K562 (cell line): Measurements from ENCODE around the gene IFNGR2. TPM values are rescaled to one million over a fixed set of nuclear protein-coding genes. Genes with fewer than 3 reads are reported as not detected.

ENCODE experiments used
- ATAC-seq: fragments of 200-7000 bp; cut with Tn5 transposase; 3 replicates; pipeline ENCODE4 v1.9.1; 2020; ENCODE audit warnings: moderate library complexity
- BruUV-seq: library from RNA; stranded (reverse); fragments of 400-500 nt; replicated peaks from 2 replicates; lab custom pipeline; 2021; lab: Mats Ljungman, UMichigan
- CTCF ChIA-PET: fragments of 300-600 bp; formaldehyde crosslinking; extraction: SDS; loops from one replicate; lab custom pipeline; 2021; ENCODE audit warnings: low intra/inter-chr PET ratio; lab: Yijun Ruan, JAX
- POLR2A ChIA-PET: fragments of 300-600, 350-650 bp; sonication (Branson Sonifier 250); formaldehyde crosslinking; extraction: SDS; loops from one replicate; lab custom pipeline; 2021; ENCODE audit warnings: antibody characterized with exemption, inconsistent platforms; lab: Yijun Ruan, JAX
- DNase-seq, 4 experiments: peaks; one replicate each; pipeline versions ENCODE4 v3.0.0 to v3.0.0-alpha.2; 2011 to 2018; ENCODE audit warnings: low spot score in 3 of 4, mixed read lengths in 3 of 4; ENCODE audit errors: extremely low read depth in 1 of 4
- FAIRE-seq: peaks from 2 replicates; lab custom pipeline; 2011; peaks lifted over from hg19 to GRCh38; lab: Jason Lieb, UNC
- H2AFZ ChIP-seq: 2 replicates; pipeline ENCODE4 v1.6.0; 2011; ENCODE audit warnings: low read depth, low read length, control low read depth, inconsistent platforms
- H3K27ac ChIP-seq: fragments of 200-600 bp; 3 replicates; pipeline ENCODE4 v1.8.0; 2011; ENCODE audit warnings: low read depth, mild to moderate bottlenecking, control low read depth, inconsistent platforms, low read length, moderate library complexity, mixed read lengths; ENCODE audit errors: extremely low read depth
- H3K27me3 ChIP-seq, 2 experiments: fragments of 300-600 bp in 1 of 2; 2 replicates in 1 of 2; 3 replicates in 1 of 2; pipeline versions ENCODE4 v1.6.0 to v1.8.0; 2011; ENCODE audit warnings: inconsistent platforms in 2 of 2, low read length in 2 of 2, mild to moderate bottlenecking in 1 of 2, mixed read lengths in 1 of 2, moderate library complexity in 1 of 2; ENCODE audit not compliant: control insufficient read depth in 2 of 2, insufficient read depth in 2 of 2
- H3K36me3 ChIP-seq: fragments of 300-600 bp; 3 replicates; pipeline ENCODE4 v1.8.0; 2011; ENCODE audit warnings: mild to moderate bottlenecking, low read length, inconsistent platforms; ENCODE audit not compliant: control insufficient read depth, insufficient read depth
- H3K4me1 ChIP-seq, 2 experiments: fragments of 200-600 bp in 1 of 2; replicated peaks in 1 of 2; 2 replicates in 1 of 2; 3 replicates in 1 of 2; pipeline versions ENCODE4 v1.5.1 to v1.8.0; 2011; ENCODE audit warnings: inconsistent platforms in 2 of 2, low read length in 2 of 2, mild to moderate bottlenecking in 1 of 2, mixed read lengths in 1 of 2, moderate library complexity in 1 of 2; ENCODE audit not compliant: control insufficient read depth in 2 of 2, insufficient read depth in 2 of 2
- H3K4me2 ChIP-seq: 2 replicates; pipeline ENCODE4 v1.6.1; 2011; ENCODE audit warnings: low read length, control low read depth, inconsistent platforms, mixed read lengths; ENCODE audit not compliant: insufficient read depth
- H3K4me3 ChIP-seq: fragments of 200-600 bp; sonication (generic), shearing (Covaris generic); 2 replicates; pipeline ENCODE4 v1.5.1; 2016; ENCODE audit warnings: control low read depth, inconsistent platforms
- H3K79me2 ChIP-seq: fragments of 200-600 bp; 3 replicates; pipeline ENCODE4 v1.8.0; 2011; ENCODE audit warnings: low read length, inconsistent platforms; ENCODE audit not compliant: control insufficient read depth, insufficient read depth
- H3K9ac ChIP-seq, 2 experiments: 2 replicates each; pipeline versions ENCODE4 v1.6.0 to v1.6.1; 2011; ENCODE audit warnings: low read depth in 2 of 2, low read length in 2 of 2, control low read depth in 1 of 2, inconsistent platforms in 1 of 2, mild to moderate bottlenecking in 1 of 2, mixed read lengths in 1 of 2; ENCODE audit not compliant: insufficient read depth in 1 of 2
- H3K9me1 ChIP-seq: one replicate; pipeline ENCODE4 v1.6.0; 2011; ENCODE audit warnings: inconsistent platforms, mild to moderate bottlenecking, low read length, moderate library complexity; ENCODE audit not compliant: control insufficient read depth, insufficient read depth
- H3K9me3 ChIP-seq: replicated peaks from 2 replicates; pipeline ENCODE4 v1.5.1; 2011; ENCODE audit warnings: low read depth, low read length, inconsistent platforms; ENCODE audit not compliant: control insufficient read depth, insufficient read depth
- H4K20me1 ChIP-seq: replicated peaks from 2 replicates; pipeline ENCODE4 v1.6.1; 2011; ENCODE audit warnings: low read length, inconsistent platforms, mixed read lengths; ENCODE audit not compliant: control insufficient read depth, insufficient read depth
- DLX4 ChIP-seq: fragments of 250-450 bp; sonication (Bioruptor Pico); IDR thresholded peaks from 2 replicates; pipeline ENCODE4 v1.6.1; 2021; ENCODE audit warnings: mild to moderate bottlenecking
- FOXK1 ChIP-seq: sonication (generic); formaldehyde crosslinking; IDR thresholded peaks from 2 replicates; pipeline ENCODE4 v1.8.0; 2022; ENCODE audit warnings: missing genetic modification reagents, mild to moderate bottlenecking, borderline replicate concordance
- KDM5B ChIP-seq: fragments of 200-600 bp; sonication (generic); IDR thresholded peaks from 2 replicates; pipeline ENCODE4 v1.6.1; 2012; ENCODE audit warnings: low read depth, mild to moderate bottlenecking, moderate library complexity, low read length, control low read depth, inconsistent platforms; ENCODE audit not compliant: insufficient replicate concordance
- ZBTB40 ChIP-seq, 2 experiments: fragments of 450-650 bp in 1 of 2; sonication (generic) in 1 of 2; formaldehyde crosslinking in 1 of 2; IDR thresholded peaks; 2 replicates each; pipeline versions ENCODE4 v1.7.1 to v1.9.0; 2016 to 2022; ENCODE audit warnings: inconsistent platforms in 1 of 2, mild to moderate bottlenecking in 1 of 2, missing genetic modification reagents in 1 of 2
- ZNF174 ChIP-seq: fragments of 250-450 bp; sonication (Bioruptor Pico); IDR thresholded peaks from 2 replicates; pipeline ENCODE4 v1.4.0; 2020; ENCODE audit warnings: mild to moderate bottlenecking
- ZNF316 ChIP-seq: fragments of 450-650 bp; IDR thresholded peaks from 2 replicates; pipeline ENCODE4 v1.6.1; 2016
- ZNF695 ChIP-seq: fragments of 450-650 bp; formaldehyde crosslinking; IDR thresholded peaks from 2 replicates; pipeline ENCODE4 v1.4.0; 2020; ENCODE audit warnings: mild to moderate bottlenecking, moderate library complexity
- WGBS: fragments of 100-300 bp; shearing (Covaris generic); methylation state at CpG from one replicate; pipeline ENCODE4 v1.1.6; 2016; ENCODE audit warnings: low coverage, mixed read lengths; ENCODE audit not compliant: insufficient coverage; ENCODE audit errors: missing lambda C conversion rate; 5-methylcytosine and 5-hydroxymethylcytosine counted together
- in situ Hi-C: fragments of 300-500 bp; cut with MboI; formaldehyde crosslinking; loops from 4 replicates; pipeline ENCODE4 v1.15.0; 2018; ENCODE audit warnings: inconsistent platforms, mixed read lengths
- intact Hi-C: fragments of 100-400 bp; cut with micrococcal nuclease; formaldehyde crosslinking; loops from 2 replicates; pipeline ENCODE4 v1.14.2; 2022
- polyA plus RNA-seq, 8 experiments: library from polyadenylated mRNA; depleted of rRNA in 4 of 8; stranded (reverse) in 5 of 8; unstranded in 3 of 8; fragments of >200 nt; fragmentation: Nextera tagmentation in 2 of 8; fragmentation: Illumina TruSeq in 1 of 8; extraction: Ambion mirVana in 2 of 8; extraction: Trizol in 1 of 8; gene quantifications; 2 replicates each; pipeline versions ENCODE4 v1.2.1 to v1.2.3, GENCODE V29; 2011 to 2014; ENCODE audit warnings: inconsistent platforms in 1 of 8, missing spikeins in 1 of 8
- total RNA-seq, 7 experiments: library from RNA; depleted of rRNA in 6 of 7; stranded (reverse); fragments of >200 nt in 6 of 7; fragmentation: Illumina TruSeq in 2 of 7; extraction: Trizol in 2 of 7; gene quantifications; 2 replicates each; pipeline versions ENCODE4 v1.2.1 to v1.2.3, GENCODE V29; 2011 to 2021; ENCODE audit warnings: low replicate concordance in 1 of 7
- TF ChIP-seq, protein P1 (sequence below): sonication (generic); formaldehyde crosslinking; IDR thresholded peaks from 2 replicates; pipeline ENCODE4 v1.8.1; 2023; ENCODE audit warnings: mild to moderate bottlenecking, missing genetic modification reagents

The IFNGR2 gene
- total and polyA plus RNA-seq, 9 of the 15 experiments (the other 6 are each of a cell fraction or from before 2014, with no cell fraction given), result 6.7 to 58.0 (median 28.5) TPM

GRCh38 chr21:33479679-33480480 lies 76.7 kb downstream of the IFNGR2 start, which contains the start of gene TMEM50B:
TSS of gene TMEM50B (minus strand) at chr21:33479974. CDS start at chr21:33468885, 11,089 bp downstream.
- CTCF ChIA-PET, result interaction anchor here (0.5 to 0.7 kb wide), 2 partner anchors 11 to 315 kb away, joined by 4 to 5 read pairs; partner anchors contain the start of gene DNAJC28
- under 1% methylated on average over 50 of the region's 93 CpGs for WGBS
- peak; percentile 77 for FAIRE-seq
- TF ChIP-seq FOXK1 (CRISPR knock-in tag) (no peak), KDM5B (peak; percentile 94), ZNF316 (no peak), ZNF695 (CRISPR knock-in tag) (no peak), ZBTB40 (IDR thresholded peaks at IDR 0.05) (no peak), ZBTB40 (CRISPR knock-in tag; IDR thresholded peaks at IDR 0.05) (no peak), ZNF174 (no peak), DLX4 (CRISPR knock-in tag) (no peak)
- TF ChIP-seq, protein P1, sequence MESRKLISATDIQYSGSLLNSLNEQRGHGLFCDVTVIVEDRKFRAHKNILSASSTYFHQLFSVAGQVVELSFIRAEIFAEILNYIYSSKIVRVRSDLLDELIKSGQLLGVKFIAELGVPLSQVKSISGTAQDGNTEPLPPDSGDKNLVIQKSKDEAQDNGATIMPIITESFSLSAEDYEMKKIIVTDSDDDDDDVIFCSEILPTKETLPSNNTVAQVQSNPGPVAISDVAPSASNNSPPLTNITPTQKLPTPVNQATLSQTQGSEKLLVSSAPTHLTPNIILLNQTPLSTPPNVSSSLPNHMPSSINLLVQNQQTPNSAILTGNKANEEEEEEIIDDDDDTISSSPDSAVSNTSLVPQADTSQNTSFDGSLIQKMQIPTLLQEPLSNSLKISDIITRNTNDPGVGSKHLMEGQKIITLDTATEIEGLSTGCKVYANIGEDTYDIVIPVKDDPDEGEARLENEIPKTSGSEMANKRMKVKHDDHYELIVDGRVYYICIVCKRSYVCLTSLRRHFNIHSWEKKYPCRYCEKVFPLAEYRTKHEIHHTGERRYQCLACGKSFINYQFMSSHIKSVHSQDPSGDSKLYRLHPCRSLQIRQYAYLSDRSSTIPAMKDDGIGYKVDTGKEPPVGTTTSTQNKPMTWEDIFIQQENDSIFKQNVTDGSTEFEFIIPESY (CRISPR knock-in tag), result no peak; the same call in 1 of the 2 replicates

More at GRCh38 chr21:33479679-33480480, 76.7 kb downstream of the IFNGR2 start, which contains the start of gene TMEM50B:
- H3K27me3 ChIP-seq, result no peaks in the 10 kb centered on the region
- H3K36me3 ChIP-seq, result peaks cover 4% of the 10 kb centered on the region; the same call in 1 of the 3 replicates
- no peaks in the 10 kb centered on the region for H3K9me3 ChIP-seq
- H4K20me1 ChIP-seq, result no peaks in the 10 kb centered on the region
- peak within 1 kb of the TSS; percentile 88 to 98 for H3K9ac ChIP-seq
- peak within 1 kb of the TSS; percentile 97 for H3K4me3 ChIP-seq
- H2AFZ ChIP-seq, result peak within 1 kb of the TSS; percentile 97
- intact Hi-C loops, result no loop called here
- H3K4me1 ChIP-seq, result peaks cover 7 to 16% of the 10 kb centered on the region in 2 experiments; a peak in 3 of 5 replicates
- peak within 1 kb of the TSS; percentile 97 for H3K4me2 ChIP-seq
- no peaks in the 10 kb centered on the region for H3K9me1 ChIP-seq
- POLR2A ChIA-PET, result interaction anchor here (0.6 to 3.2 kb wide), 20 partner anchors 9 to 197 kb away, joined by 3 to 54 read pairs (median 4); partner anchors contain the start of genes DNAJC28, DONSON, GART and SON
- H3K27ac ChIP-seq, result peak within 1 kb of the TSS; percentile 90
- ATAC-seq (peak; percentile 95), DNase-seq (peak; percentile 98 to 100 (median 100))
- in situ Hi-C loops, result no loop called here
- H3K79me2 ChIP-seq, result peaks cover 30% of the 10 kb centered on the region
- no TSS peak for BruUV-seq
